ENCODE results near the gene ARTN. TPM values are rescaled to one million over a fixed set of nuclear protein-coding genes. Genes with fewer than 3 reads are reported as not detected.

The ARTN gene
- total and polyA plus RNA-seq, 9 of the 15 experiments (the other 6 are each of a cell fraction or from before 2014, with no cell fraction given): 0.06 to 0.38 TPM; not detected in 7

GRCh38 chr1:43945674-43946235 lies 12.2 kb downstream of the ARTN start:
- Histone ChIP-seq H3K27ac (ENCODE audit: extremely low read depth, low read depth, low read length) (peak overlapping the region; percentile 99), H3K9me3 (replicated peaks; ENCODE audit: control insufficient read depth, insufficient read depth, low read depth, low read length) (no peaks in the 10 kb centered on the region), H3K9ac (ENCODE audit: insufficient read depth in 1 of 2, low read depth in 2 of 2, low read length in 2 of 2) (peak overlapping the region; percentile 98), H3K36me3 (ENCODE audit: control insufficient read depth, insufficient read depth, low read length) (peaks cover 21% of the 10 kb centered on the region), H3K4me3 (peak overlapping the region; percentile 60), H3K9me1 (ENCODE audit: control insufficient read depth, insufficient read depth, low read length) (no peaks in the 10 kb centered on the region), H3K27me3 (ENCODE audit: control insufficient read depth in 2 of 2, insufficient read depth in 2 of 2, low read length in 2 of 2) (no peaks in the 10 kb centered on the region), H3K4me2 (ENCODE audit: insufficient read depth, low read length) (peak overlapping the region; percentile 98), H3K79me2 (ENCODE audit: control insufficient read depth, insufficient read depth, low read length) (peaks cover 39% of the 10 kb centered on the region), H4K20me1 (replicated peaks; ENCODE audit: control insufficient read depth, insufficient read depth, low read length) (no peaks in the 10 kb centered on the region), H3K4me1 (replicated peaks in 1 of 2; ENCODE audit: control insufficient read depth in 2 of 2, insufficient read depth in 2 of 2, low read length in 2 of 2) (peaks cover 17 to 41% of the 10 kb centered on the region in 2 experiments), H2AFZ (ENCODE audit: low read depth, low read length) (peak overlapping the region; percentile 100)
- WGBS (ENCODE audit: insufficient coverage, low coverage, missing lambda C conversion rate): 4% methylated on average over 3 of the region's 3 CpGs
- ATAC-seq (no peak), FAIRE-seq (no peak), DNase-seq (ENCODE audit: extremely low read depth in 1 of 4, low spot score in 3 of 4) (no peak)
- intact Hi-C loops (cut with micrococcal nuclease): loop anchor here (1.0 to 5.0 kb wide), 3 partner anchors 24 to 92 kb away; partner anchors contain the start of gene ATP6V0B
- POLR2A ChIA-PET: interaction anchor here (0.5 to 1.2 kb wide), 7 partner anchors 10 to 499 kb away, joined by 3 to 4 read pairs (median 3); partner anchors contain the start of gene DPH2
- TSS peak; percentile 77 for BruUV-seq (replicated peaks)
- in situ Hi-C loops (cut with MboI): no loop called here
- CTCF ChIA-PET (ENCODE audit: low intra/inter-chr PET ratio): interaction anchor here (0.8 to 1.7 kb wide), 3 partner anchors 11 to 415 kb away, joined by 4 to 7 read pairs (median 4); partner anchors contain the start of genes ARTN and PTPRF
- TF ChIP-seq SIN3B (IDR thresholded peaks at IDR 0.05; ENCODE audit: low read depth) (0 out of 2 replicates have a peak, but pooled peaks have one; percentile 8), NCOA1 (IDR thresholded peaks at IDR 0.05; ENCODE audit: low read depth) (no peak), EHMT2 (IDR thresholded peaks at IDR 0.05) (no peak), PHB2 (IDR thresholded peaks at IDR 0.05; ENCODE audit: low read depth) (no peak), HMBOX1 (IDR thresholded peaks at IDR 0.05) (no peak), RREB1 (CRISPR knock-in tag; IDR thresholded peaks at IDR 0.05) (no peak), ZNF232 (CRISPR knock-in tag; IDR thresholded peaks at IDR 0.05) (peak; percentile 10; the same call in 1 of the 2 replicates), HIVEP1 (CRISPR knock-in tag; IDR thresholded peaks at IDR 0.05) (no peak), ZBTB43 (CRISPR knock-in tag; IDR thresholded peaks at IDR 0.05) (no peak), PHB (CRISPR knock-in tag; IDR thresholded peaks at IDR 0.05) (no peak), E2F4 (CRISPR knock-in tag; IDR thresholded peaks at IDR 0.05; ENCODE audit: low read depth) (no peak), ZNF324 (CRISPR knock-in tag; IDR thresholded peaks at IDR 0.05) (no peak), ZC3H11A (IDR thresholded peaks at IDR 0.05; ENCODE audit: low read depth, low read length) (no peak)

Data from K562 (cell line).